Uterus (tissue), 4 donors: ENCODE results near the gene OR2T5. TPM values are rescaled to one million over a fixed set of nuclear protein-coding genes. Genes with fewer than 3 reads are reported as not detected.
"Not testable (repeated sequence)": the region's sequence is repeated elsewhere in the genome, so short reads cannot be mapped to it uniquely, and the experiment has no call there.

Experiments used
- DNase-seq, 2 donors: peaks; one replicate each; pipeline ENCODE4 v3.0.0-alpha.2; 2019 to 2020
- H3K27ac ChIP-seq, 2 donors: fragments of 200-600 bp; sonication (generic); 1 replicate in 1 of 2; 2 replicates in 1 of 2; pipeline ENCODE4 v1.5.1; 2016 to 2018
- H3K27me3 ChIP-seq, 2 donors: fragments of 200-600 bp; sonication (generic); one replicate each; pipeline ENCODE4 v1.5.1; 2018 to 2019; ENCODE audit warnings: control low read depth in 1 of 2
- H3K36me3 ChIP-seq, 2 donors: fragments of 200-600 bp; sonication (generic); one replicate each; pipeline ENCODE4 v1.5.1; 2019; ENCODE audit warnings: control low read depth in 1 of 2
- H3K4me1 ChIP-seq, 2 donors: fragments of 200-600 bp; sonication (generic); one replicate each; pipeline ENCODE4 v1.5.1; 2018 to 2019; ENCODE audit warnings: control low read depth in 1 of 2
- H3K4me3 ChIP-seq, 2 donors: fragments of 200-600 bp; sonication (generic); 1 replicate in 1 of 2; 2 replicates in 1 of 2; pipeline ENCODE4 v1.5.1; 2018 to 2019; ENCODE audit warnings: mild to moderate bottlenecking in 1 of 2
- H3K9me3 ChIP-seq, 2 donors: fragments of 200-600 bp; sonication (generic); one replicate each; pipeline ENCODE4 v1.5.1; 2019; ENCODE audit warnings: control low read depth in 1 of 2
- intact Hi-C: fragments of 100-400 bp; cut with DNase I; formaldehyde crosslinking; loops from one replicate; pipeline ENCODE4 v1.15.1; 2023; ENCODE audit warnings: low total_unique reads
- total RNA-seq, 4 donors: library from RNA; depleted of rRNA in 3 of 4; stranded (reverse); fragments of >200 nt in 3 of 4; gene quantifications; one replicate each; pipeline versions ENCODE4 v1.1.0 to v1.2.4, GENCODE V29; 2014 to 2023
- donor health status: DM: yes; HTN: yes; CAD: no.

OR2T5 gene
- total RNA-seq, result not detected

DNA sequence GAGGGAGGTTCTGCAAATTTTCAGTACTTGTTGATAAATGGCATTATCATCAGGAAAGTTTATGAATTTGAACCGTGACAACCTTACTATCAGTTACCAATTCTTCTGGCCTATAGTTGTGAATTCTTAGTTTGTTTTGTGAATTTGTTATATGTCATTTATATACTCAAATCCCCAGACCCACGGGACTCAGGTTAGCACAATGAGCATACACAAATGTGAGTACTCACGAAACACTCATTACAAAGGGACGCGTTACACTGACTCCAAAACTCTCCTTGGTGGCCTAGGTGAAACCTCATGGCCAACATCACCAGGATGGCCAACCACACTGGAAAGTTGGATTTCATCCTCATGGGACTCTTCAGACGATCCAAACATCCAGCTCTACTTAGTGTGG lies at the start of gene OR2T5:
Gene OR2T5, plus strand, starts transcription at position 301 of the 400 bp plus-strand sequence. Its CDS starts 0 bp downstream, at position 301.
- intact Hi-C loops, H3K4me3 ChIP-seq, H3K36me3 ChIP-seq, H3K27ac ChIP-seq, H3K27me3 ChIP-seq, H3K4me1 ChIP-seq, DNase-seq, H3K9me3 ChIP-seq: not testable (repeated sequence)

DNA sequence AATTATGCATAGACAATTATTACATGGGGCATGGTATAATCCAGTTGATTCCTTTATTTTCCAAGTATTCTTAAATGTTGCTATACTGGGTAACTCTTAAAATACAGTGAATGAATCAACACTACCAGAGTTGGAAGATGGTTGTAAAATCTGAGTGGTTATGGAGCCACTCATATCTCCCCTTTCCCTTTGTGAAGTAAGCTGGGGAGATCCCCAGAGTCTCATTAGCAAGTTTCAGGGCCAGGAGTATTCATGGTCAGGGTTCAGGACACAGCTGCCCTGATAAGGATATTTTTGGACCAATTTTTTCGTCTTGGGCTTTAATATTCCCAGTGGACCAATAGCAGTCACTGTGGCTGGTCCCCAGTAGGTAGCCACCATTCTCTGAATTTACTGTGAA lies 49.7 kb upstream of the OR2T5 start:
- H3K4me1 ChIP-seq, H3K4me3 ChIP-seq, H3K36me3 ChIP-seq, DNase-seq, H3K9me3 ChIP-seq, H3K27ac ChIP-seq, intact Hi-C loops, H3K27me3 ChIP-seq: not testable (repeated sequence)

DNA sequence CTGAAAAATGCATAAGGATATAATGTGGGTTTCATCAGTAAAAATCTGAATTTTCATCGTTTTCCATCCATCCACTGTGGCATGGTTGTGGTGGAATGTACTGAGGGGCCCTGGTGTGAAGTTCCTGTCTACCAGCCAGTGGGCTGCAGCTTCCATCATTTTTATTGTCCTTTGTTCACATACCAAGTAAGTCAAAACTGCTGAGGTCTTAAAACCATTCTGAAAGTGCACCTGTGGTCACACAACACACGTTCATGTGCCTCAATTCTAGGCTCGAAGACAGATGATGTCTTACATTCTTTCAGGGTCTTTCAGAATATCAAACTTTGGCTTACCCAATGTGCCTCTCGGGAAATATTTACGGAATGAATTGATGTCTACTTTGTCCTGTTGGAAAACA lies 49.1 kb upstream of the OR2T5 start:
- H3K27ac ChIP-seq, H3K27me3 ChIP-seq, H3K4me3 ChIP-seq, DNase-seq, H3K36me3 ChIP-seq, intact Hi-C loops, H3K9me3 ChIP-seq, H3K4me1 ChIP-seq: not testable (repeated sequence)

DNA sequence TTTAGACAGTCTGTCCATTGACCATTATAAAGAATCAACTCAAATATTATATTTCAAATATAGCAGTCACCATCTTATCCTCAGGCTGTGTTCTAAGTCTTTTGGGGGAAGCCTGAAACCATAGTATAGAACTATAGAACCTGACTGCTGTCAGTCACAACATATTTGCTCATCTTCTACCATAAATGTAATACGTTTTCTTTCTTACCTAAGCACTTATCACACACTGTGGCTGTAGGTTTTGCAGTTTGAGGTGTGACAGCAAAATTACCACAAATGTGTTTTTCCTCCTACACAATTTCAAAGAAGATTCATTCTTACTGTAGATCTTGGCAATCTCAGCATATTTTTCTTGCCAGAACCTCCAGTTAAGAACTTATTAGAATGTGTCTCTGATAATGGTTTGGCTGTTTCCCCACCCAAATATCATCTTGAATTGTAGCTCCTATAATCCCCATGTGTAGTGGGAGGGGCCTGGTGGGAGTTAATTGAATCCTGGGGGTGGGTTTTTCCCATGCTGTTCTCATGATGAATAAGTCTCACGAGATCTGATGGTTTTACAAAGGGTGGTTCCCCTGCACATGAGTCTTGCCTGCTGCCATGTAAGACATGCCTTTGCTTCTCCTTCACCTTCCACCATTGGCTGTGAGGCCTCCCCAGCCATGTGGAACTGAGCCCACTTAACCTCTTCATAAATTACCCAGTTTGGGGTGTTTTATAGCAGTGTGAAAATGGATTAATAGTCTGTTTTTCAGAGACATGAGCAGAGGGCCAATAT lies 45.7 kb upstream of the OR2T5 start:
- H3K4me1 ChIP-seq, H3K4me3 ChIP-seq, H3K27me3 ChIP-seq, DNase-seq, intact Hi-C loops, H3K36me3 ChIP-seq, H3K9me3 ChIP-seq, H3K27ac ChIP-seq: not testable (repeated sequence)

- intact Hi-C loops, H3K27ac ChIP-seq, H3K4me1 ChIP-seq, DNase-seq, H3K27me3 ChIP-seq, H3K9me3 ChIP-seq, H3K4me3 ChIP-seq, H3K36me3 ChIP-seq: not testable (repeated sequence)
These were observed 43.8 kb upstream of the OR2T5 start for GRCh38 chr1:248444603-248445002.

DNA sequence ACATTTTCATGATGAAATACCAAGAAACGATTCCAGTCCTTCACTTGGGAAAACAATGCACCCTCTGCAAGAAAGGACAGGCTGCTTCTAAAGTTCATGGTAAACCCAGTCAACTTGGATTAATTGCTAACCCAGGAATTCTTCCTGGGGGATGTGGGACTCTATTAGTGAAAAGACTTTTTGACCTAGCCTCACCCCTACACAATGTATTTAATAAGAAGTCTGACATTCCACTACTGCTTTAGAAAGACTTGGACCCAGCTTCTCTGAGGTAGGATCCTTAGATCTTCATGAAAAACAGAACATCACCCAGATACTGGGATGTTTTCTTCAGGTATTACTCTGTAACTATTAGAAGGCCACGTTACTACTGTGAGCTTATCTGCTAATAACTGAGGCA lies 43.0 kb upstream of the OR2T5 start, which contains the start of gene OR2T2:
Gene OR2T2, plus strand, starts transcription at position 239 of the 400 bp plus-strand sequence. CDS start 7,161 bp downstream, outside the sequence.
- H3K36me3 ChIP-seq, H3K27ac ChIP-seq, H3K4me1 ChIP-seq, H3K9me3 ChIP-seq, intact Hi-C loops, H3K27me3 ChIP-seq, H3K4me3 ChIP-seq, DNase-seq: not testable (repeated sequence)

DNA sequence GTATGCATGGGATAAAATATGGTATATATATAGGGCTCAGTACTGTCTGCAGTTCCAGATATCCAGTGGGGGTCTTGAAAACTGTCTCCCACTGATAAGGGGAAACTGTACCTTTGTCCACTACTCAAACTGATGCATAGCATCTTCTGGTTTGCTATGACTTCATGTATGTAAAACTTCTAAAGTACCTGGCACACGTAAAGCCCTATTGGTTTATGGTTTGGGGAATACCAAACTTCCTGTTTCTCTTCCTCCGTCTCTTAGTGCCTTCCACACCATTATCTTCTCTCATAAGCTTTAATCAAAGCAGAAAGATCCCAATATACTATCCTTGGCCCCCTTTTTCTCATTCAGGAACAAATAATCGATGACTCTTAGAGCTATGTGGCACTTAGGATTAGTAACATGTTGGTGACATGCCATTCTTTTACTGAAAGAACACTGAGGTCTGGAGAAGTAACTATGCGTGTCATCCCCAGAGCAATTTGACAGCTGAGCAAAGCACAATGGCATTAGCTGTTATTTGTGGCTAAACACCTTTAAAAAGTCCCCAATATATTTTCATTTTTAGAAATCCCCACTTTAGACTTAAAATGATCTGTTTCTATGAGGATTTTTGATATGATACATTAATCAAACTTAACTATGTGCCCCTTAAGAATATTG lies 39.8 kb upstream of the OR2T5 start:
- intact Hi-C loops, H3K36me3 ChIP-seq, DNase-seq, H3K4me3 ChIP-seq, H3K9me3 ChIP-seq, H3K27ac ChIP-seq, H3K27me3 ChIP-seq, H3K4me1 ChIP-seq: not testable (repeated sequence)

DNA sequence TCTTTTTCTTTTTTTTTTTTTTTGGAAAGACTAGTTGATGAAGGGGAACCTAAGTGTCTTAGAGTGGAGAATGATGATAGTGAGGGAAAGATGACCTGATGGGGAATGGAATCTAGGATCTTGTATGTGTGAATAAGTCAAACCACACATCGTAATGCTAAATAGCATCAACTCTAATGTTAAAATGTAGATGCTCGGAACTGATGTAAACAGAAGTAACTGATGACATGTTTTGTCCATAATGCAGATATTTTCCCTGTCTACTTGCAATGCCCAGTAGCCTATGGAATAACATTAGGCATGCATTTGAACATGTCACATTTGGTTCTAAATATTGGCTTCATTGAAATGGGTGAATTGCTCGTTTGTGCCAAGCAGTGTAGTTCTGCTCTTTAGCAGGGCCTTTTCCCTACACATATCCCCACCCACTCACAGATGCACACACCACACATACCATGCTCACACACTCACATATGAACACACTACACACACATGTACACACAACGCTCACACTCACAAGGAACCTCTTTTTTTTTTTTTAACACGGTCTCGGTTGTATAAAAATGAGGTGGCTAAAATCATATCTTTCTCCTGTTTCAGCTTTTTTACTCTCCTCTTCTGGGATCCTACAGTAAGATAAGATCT lies 38.4 kb upstream of the OR2T5 start:
- intact Hi-C loops, H3K27me3 ChIP-seq, H3K36me3 ChIP-seq: not testable (repeated sequence)

DNA sequence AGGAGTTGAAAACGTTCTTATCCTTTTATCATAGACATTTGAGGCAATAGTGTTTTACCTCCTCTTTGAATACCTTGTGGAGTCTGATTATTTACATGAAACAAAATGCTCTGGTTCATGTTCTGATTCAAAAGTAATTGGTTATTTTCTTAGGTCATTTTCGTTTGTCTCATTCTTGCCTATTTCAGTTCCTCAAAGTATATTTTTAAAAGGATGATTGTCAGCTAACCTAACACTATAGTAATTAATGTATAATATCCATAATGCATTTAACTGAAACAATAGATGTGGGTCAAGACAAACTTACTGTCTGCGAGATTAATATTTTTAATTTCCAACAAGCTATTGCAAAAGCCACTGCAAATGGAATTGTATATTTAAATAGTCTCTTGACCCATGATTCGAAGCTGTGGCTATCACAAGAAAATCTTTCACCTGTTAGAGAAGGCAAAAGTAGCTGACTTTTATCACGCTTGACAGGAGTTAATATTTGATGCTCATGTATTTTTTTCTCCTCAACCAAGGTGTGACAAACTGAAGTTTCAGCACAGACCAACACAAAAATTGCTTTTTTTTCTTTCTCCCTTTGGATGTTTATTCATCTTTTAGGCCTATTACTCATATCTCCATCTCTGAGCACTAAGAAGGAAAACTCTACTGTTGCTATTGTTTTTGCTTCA lies 37.8 kb upstream of the OR2T5 start:
- DNase-seq, intact Hi-C loops, H3K36me3 ChIP-seq, H3K27me3 ChIP-seq, H3K27ac ChIP-seq, H3K4me1 ChIP-seq, H3K4me3 ChIP-seq, H3K9me3 ChIP-seq: not testable (repeated sequence)

More for the DNA sequence above, 38.4 kb upstream of the OR2T5 start:
- H3K4me3 ChIP-seq, H3K27ac ChIP-seq, DNase-seq, H3K4me1 ChIP-seq, H3K9me3 ChIP-seq: not testable (repeated sequence)

DNA sequence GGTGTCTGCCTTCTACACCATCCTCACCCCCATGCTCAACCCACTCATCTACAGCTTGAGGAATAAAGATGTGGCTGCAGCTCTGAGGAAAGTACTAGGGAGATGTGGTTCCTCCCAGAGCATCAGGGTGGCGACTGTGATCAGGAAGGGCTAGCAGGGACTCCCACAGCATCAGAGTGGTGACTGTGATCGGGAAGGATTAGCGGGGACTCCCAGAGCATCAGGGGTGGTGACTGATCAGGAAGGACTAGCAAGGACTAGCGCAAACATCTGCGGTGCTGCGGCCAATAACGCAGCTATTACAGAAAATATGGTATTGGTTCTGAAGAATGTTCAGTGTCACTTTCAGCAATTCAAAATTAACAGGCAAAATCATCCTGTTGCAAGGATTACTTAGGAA lies 34.8 kb upstream of the OR2T5 start:
- intact Hi-C loops, H3K4me1 ChIP-seq, H3K27me3 ChIP-seq, H3K36me3 ChIP-seq, H3K27ac ChIP-seq, H3K9me3 ChIP-seq, H3K4me3 ChIP-seq, DNase-seq: not testable (repeated sequence)

- DNase-seq, H3K9me3 ChIP-seq, H3K27ac ChIP-seq, intact Hi-C loops, H3K27me3 ChIP-seq, H3K36me3 ChIP-seq, H3K4me3 ChIP-seq, H3K4me1 ChIP-seq: not testable (repeated sequence)
These were observed 33.3 kb upstream of the OR2T5 start for GRCh38 chr1:248455045-248455444.

GRCh38 chr1:248456635-248457034 lies 31.8 kb upstream of the OR2T5 start:
- H3K27ac ChIP-seq, result not testable (repeated sequence)

DNA sequence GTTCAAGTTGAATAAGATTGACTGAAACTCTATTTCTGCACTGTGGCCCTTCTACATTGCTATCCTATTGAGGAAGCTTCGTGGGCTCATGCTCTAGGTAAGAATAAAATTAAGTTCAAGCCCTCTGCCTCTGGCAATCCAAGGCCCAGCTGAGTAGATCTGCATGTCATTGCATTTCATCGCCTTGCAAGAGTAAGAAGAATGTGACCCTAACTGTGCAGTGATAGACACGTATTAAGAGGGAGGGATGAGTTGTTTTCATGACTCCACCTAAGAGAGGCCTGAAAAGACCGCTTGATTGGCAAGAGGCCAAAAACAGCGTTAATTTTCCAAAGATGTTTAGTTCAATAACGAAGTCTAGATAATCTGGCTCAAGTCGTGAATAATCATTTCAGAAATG lies 29.3 kb upstream of the OR2T5 start:
- H3K27ac ChIP-seq, DNase-seq, H3K4me1 ChIP-seq, H3K36me3 ChIP-seq, H3K4me3 ChIP-seq, intact Hi-C loops, H3K27me3 ChIP-seq, H3K9me3 ChIP-seq: not testable (repeated sequence)

More at GRCh38 chr1:248456635-248457034, 31.8 kb upstream of the OR2T5 start:
- DNase-seq, H3K36me3 ChIP-seq, H3K4me3 ChIP-seq, intact Hi-C loops, H3K9me3 ChIP-seq, H3K4me1 ChIP-seq, H3K27me3 ChIP-seq: not testable (repeated sequence)
